Renal cortex interstitium (tissue), 15 donors: Measurements from ENCODE around the gene MAP3K5. TPM values are rescaled to one million over a fixed set of nuclear protein-coding genes. Genes with fewer than 3 reads are reported as not detected.
"Not testable (repeated sequence)": the region's sequence is repeated elsewhere in the genome, so short reads cannot be mapped to it uniquely, and the experiment has no call there.

Experiments
- DNase-seq, 11 donors: peaks; one replicate each; pipeline ENCODE4 v3.0.0-alpha.2; 2013; ENCODE audit warnings: low read depth in 9 of 11, low spot score in 4 of 11; ENCODE audit errors: extremely low read depth in 1 of 11
- long read RNA-seq, 16 experiments: transcript quantifications; one replicate each; lab custom pipeline, GENCODE V29; 2026
- polyA plus RNA-seq, 3 donors: library from polyadenylated mRNA; unstranded; fragments of 120-200 nt; gene quantifications; one replicate each; pipeline ENCODE4 v1.2.1, GENCODE V29; 2013; ENCODE audit not compliant: insufficient read length in 3 of 3

Gene MAP3K5, protein sequence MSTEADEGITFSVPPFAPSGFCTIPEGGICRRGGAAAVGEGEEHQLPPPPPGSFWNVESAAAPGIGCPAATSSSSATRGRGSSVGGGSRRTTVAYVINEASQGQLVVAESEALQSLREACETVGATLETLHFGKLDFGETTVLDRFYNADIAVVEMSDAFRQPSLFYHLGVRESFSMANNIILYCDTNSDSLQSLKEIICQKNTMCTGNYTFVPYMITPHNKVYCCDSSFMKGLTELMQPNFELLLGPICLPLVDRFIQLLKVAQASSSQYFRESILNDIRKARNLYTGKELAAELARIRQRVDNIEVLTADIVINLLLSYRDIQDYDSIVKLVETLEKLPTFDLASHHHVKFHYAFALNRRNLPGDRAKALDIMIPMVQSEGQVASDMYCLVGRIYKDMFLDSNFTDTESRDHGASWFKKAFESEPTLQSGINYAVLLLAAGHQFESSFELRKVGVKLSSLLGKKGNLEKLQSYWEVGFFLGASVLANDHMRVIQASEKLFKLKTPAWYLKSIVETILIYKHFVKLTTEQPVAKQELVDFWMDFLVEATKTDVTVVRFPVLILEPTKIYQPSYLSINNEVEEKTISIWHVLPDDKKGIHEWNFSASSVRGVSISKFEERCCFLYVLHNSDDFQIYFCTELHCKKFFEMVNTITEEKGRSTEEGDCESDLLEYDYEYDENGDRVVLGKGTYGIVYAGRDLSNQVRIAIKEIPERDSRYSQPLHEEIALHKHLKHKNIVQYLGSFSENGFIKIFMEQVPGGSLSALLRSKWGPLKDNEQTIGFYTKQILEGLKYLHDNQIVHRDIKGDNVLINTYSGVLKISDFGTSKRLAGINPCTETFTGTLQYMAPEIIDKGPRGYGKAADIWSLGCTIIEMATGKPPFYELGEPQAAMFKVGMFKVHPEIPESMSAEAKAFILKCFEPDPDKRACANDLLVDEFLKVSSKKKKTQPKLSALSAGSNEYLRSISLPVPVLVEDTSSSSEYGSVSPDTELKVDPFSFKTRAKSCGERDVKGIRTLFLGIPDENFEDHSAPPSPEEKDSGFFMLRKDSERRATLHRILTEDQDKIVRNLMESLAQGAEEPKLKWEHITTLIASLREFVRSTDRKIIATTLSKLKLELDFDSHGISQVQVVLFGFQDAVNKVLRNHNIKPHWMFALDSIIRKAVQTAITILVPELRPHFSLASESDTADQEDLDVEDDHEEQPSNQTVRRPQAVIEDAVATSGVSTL (N-terminal part only)
- 1 to 10 TPM; 5.1 to 10.0 (median 5.6) TPM for polyA plus RNA-seq
- long read RNA-seq, donor 1, partial matches to known transcripts: 16 of 22 reads
- long read RNA-seq, donor 1, other reads (novel, unspliced or antisense): 6 of 22 reads
- long read RNA-seq, donor 2: 0 reads
- long read RNA-seq, donor 3: 0 reads
- long read RNA-seq, donor 4: 0 reads
- long read RNA-seq, donor 5: 0 reads
- long read RNA-seq, donor 6, partial matches to known transcripts: 8 of 8 reads
- long read RNA-seq, donor 6, other reads (novel, unspliced or antisense): 0 of 8 reads
- long read RNA-seq, donor 7, full-length matches to known transcripts: 1 of 1 reads
- long read RNA-seq, donor 7, partial matches to known transcripts: 0 of 1 reads
- long read RNA-seq, donor 7, other reads (novel, unspliced or antisense): 0 of 1 reads
- long read RNA-seq, donor 8: 0 reads
- long read RNA-seq, donor 9, partial matches to known transcripts: 10 of 10 reads
- long read RNA-seq, donor 9, other reads (novel, unspliced or antisense): 0 of 10 reads
- long read RNA-seq, donor 10, full-length matches to known transcripts: 1 of 1 reads
- long read RNA-seq, donor 10, partial matches to known transcripts: 0 of 1 reads
- long read RNA-seq, donor 10, other reads (novel, unspliced or antisense): 0 of 1 reads
- long read RNA-seq, donor 11: 0 reads
- long read RNA-seq, donor 12: 0 reads
- long read RNA-seq, donor 13: 0 reads
- long read RNA-seq, donor 14: 0 reads
- long read RNA-seq, donor 15: 0 reads
- long read RNA-seq, donor 16, partial matches to known transcripts: 8 of 8 reads
- long read RNA-seq, donor 16, other reads (novel, unspliced or antisense): 0 of 8 reads

DNA sequence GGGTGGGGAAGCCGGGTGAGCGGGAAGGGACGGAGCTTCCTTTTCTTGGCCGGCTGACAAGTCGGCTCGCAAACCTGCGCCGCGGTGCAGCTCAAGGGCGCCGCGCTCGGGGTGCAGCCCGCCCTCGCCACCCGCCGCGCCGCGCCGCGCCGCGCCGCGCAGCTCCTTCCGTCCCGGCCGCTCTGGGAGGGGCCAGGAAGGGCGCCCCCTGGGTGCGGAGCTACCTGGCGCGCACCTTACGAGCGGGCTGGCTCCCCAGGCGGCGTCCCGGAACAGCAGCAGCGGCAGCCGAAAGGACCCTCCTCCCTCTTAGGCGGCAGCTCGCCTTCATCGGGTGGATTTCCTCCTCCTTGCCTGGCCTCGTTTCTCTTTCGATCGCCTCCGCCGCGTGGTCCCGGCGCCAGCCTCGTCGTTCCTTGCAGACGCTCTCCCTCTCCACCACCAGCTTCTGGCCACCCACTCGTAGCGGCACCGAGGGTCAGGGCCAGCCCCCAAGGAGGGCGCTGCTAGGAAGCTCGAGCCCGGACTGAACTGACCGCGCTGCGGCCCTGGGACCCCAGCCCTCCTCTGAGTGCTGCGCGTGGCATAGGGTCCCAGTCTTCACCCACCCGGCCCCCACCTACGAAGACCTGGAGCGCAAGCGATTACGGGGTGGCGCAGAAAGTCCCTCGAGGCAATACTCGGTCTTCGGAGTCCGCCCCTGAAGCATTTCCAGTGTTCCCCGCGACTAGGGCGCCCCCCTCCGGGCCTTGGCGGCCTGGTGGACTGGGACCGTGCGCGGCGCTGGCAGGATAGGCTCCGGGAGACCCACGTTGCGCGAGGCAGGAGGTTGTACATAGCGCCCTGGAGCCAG is at the start of gene MAP3K5:
Gene MAP3K5, minus strand, starts transcription at position 68 of the 853 bp plus-strand sequence. CDS start 320 bp downstream, outside the sequence.
- DNase-seq: peak; percentile 66 to 89 (median 81)

DNA sequence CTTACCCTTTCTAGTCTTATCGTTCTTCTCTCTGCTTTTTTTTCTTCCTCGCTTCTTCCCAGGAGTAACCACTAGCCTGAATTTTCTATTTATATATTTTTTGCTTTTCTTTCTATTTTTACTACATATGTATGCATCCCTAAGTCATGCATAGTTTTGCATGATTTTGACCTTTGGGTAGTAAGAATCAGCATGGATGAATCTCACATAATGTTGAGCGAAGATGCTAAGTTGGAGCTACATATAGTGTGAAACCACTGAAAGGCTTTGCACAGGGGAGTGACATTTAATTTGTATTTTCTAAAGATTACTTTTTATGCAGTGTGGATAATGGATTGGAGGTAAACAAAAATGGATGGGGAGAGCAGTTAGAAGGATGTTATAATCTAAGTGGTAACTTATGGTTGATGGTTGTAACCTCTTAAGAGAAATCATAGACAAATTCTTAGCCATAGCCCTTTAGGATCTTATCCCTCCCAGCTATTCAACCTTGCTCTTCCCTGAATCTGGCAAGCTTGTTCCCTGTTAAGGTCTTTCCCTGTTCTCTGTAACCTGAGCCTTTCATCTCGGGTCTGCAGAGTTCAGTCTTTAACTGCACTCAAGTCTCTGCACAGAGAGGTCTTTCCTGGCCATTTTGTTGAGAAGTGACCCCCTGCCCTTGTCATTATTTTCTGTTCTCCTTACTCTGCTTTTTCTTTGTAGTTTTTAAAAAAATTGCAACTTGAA is 48.2 kb upstream of the MAP3K5 start:
- no peak for DNase-seq

DNA sequence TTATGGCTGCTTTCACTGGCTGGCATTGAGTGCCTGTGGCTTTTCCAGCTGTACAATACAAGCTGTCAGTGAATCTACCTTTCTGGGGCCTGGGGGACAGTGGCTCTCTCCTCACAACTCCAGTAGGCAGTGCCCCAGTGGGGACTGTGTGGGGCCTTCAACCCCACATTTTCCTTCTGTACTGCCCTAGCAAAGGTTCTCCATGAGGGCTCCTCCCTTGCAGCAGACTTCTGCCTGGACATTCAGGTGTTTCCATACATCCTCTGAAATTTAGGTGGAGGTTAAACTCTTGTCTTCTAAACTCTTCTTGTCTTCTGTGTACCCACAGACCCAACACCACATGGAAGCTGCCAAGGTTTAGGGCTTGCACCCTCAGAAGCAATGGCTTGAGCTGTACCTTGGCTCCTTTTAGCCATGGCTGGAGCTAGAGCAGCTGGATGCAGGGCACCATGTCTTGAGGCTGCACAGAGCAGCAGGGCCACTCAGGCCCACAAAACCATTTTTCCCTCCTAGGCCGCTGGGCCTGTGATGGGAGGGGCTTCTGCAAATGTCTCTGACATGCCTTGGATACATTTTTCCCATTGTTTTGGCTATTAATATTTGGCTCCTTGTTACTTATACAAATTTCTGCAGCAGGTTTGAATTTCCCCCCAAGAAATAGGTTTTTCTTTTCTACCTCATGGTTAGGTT is 39.7 kb upstream of the MAP3K5 start:
- no peak for DNase-seq

DNA sequence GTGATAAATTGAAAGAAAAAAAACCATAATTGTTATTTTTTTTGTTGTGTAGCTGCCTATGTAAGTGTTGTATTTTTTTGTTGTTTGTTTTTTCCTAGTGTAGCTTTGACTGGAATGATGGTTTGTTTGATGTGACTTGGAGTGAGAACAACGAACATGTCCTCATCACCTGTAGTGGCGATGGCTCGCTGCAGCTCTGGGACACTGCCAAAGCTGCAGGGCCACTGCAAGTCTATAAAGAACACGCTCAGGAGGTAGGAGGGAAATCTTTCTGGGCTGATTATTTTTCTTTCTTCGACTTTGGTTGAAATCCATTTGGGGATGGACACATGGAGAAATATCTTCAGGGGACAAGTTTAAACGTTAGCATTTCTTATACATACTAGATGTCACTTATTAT is 33.9 kb upstream of the MAP3K5 start:
- DNase-seq: no peak

DNA sequence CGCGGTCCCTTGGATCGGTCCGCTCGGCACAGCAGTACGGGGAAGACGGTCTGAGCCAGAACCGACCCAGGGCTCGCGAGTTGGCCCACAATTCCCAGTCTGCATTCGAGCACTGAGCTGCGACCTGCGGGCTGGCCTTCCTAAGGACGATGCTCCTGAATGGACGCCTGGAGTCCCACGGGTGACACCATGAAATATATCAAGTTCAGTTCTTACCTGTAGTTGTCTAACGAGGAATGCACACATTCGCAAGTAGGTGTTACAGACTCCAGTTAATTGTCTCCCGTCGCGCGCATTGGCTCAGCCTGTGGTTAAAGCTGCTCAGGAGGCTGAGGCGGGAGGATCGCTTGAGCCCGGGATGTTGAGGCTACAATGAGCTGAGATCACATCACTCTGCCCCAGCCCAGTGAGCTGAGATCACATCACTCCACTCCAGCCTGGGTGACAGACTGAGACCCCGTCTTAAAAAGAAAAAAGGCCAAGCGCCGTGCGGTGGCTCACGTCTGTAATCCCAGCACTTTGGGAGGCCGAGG is 30.9 kb upstream of the MAP3K5 start:
- peak in 2 of 11 donors; percentile 7 to 11 for DNase-seq

DNA sequence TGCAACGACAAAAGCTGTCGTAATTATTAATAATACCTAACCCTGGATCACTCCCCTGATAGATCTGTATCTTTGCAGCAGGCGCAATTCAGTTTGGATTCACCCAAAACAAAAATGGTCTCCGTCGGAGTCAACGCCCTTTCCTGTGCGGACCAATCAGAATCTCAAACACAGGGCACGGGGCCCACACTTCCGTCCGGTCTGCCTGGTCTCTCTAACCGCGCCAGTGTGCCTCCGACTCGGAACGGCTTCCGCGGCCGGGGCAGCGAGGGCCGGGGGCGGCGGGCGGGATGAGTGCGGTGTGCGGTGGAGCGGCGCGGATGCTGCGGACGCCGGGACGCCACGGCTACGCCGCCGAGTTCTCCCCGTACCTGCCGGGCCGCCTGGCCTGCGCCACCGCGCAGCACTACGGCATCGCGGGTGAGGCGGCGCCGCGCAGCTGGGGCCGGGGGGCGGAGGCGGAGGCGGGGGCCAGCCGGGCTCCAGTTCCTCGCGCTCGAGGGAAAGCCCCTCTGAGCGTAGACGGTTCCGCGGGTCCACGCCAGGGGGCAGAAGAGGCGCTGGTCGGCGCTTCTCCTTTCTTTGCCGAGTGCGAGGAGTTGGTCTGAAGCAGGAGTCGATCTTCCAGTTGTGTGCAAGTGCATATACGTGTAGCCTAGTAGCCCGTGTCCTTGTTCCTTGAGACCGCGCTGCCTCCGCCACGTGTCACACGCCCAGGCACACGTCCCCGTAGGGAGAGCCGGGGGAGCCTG is 30.3 kb upstream of the MAP3K5 start, which contains the start of gene PEX7:
Gene PEX7, plus strand, starts transcription at position 217 of the 752 bp plus-strand sequence. Its CDS starts 74 bp downstream, at position 291.
- peak; percentile 79 to 95 (median 89) for DNase-seq

DNA sequence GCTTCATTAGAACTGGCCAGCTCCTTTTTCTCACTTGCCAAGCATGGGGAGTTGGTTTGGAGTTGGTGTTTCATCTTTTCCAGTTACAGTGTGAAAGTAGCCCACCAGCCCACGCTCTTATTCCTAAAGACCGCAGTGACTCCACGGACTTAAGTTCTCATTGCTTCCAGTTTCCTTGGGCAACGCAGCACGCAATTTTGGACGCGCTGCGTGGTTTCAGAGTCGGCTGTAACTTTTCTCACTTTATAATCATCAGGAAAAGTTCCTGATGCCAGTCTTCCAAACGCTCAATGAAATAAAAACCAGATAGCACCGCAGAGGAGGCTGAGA is 29.7 kb upstream of the MAP3K5 start:
- peak in 4 of 11 donors; percentile 23 to 34 (median 30) for DNase-seq

GRCh38 chr6:136820561-136820960 is 28.3 kb upstream of the MAP3K5 start:
- no peak for DNase-seq

- DNase-seq: no peak
Observed at GRCh38 chr6:136816656-136817055, 24.4 kb upstream of the MAP3K5 start.

- DNase-seq: not testable (repeated sequence)
Observed at GRCh38 chr6:136815608-136816007, 23.3 kb upstream of the MAP3K5 start.

- no peak for DNase-seq
Observed at GRCh38 chr6:136812174-136812573, 19.9 kb upstream of the MAP3K5 start.

DNA sequence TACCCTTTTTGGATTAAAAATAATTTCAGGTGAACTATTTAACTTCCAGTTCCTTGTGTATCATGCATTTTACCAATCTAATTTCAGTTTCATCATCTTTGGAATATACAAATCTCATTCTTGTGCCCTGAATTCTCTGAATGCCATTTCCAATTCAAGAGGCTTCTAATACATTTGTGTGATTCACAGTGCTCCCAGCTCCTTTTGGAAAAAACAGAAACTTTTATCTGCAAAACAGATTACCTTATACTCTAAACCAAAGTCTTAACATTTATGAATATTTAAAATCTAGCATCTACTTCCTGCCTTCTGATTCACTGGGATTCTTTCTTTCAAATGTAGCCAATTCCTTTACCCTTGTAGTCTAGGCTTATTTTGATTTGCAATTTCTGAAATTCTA is 19.0 kb upstream of the MAP3K5 start:
- no peak for DNase-seq

DNA sequence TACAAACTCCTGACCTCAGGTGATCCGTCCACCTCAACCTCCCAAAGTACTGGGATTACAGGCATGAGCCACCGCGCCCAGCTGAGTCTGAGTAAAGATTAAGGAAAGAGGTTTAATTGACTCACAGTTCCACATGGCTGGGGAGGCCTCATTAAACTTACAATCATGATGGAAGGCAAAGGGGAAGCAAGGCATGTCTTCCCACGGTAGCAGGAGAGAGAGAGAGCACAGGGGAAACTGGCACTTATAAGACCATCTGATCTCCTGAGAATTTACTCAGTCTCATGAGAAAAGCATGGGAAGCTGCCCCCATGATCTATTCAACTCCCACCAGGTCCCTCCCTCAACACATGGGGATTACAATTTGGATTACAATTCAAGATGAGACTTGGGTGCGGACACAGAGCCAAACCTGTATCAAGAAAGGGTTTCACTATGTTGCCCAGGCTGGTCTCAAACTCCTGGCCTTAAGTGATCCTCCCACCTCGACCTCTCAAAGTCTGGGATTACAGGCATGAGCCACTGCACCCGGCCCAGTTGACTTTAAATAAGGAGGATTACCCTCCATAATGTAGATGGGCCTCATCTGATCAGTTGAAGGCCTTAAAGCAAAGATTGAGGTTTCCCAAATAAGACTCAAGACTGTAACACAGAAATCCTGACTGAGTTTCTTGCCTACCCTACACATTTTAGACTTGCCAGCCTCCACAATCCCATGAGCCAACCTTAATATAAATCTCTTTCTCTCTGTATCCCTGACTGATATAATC is 17.0 kb upstream of the MAP3K5 start:
- no peak for DNase-seq

DNA sequence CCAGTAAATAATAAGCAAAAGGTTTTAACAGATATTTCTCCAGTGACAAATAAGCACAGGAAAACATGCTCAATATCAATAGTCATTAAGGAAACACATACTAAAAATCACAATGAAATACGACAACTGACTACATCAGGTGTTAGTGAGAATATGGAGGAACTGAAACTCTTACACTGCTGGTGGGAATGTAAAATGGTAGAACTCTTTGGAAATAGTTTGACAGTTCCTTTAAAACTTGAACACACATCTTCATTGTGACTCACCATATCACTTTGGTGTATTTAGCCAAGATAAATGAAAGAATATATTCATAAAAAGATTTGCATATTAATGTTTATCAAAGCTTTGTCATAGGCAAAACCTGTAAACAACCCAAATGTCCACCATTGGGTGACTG is 11.3 kb upstream of the MAP3K5 start:
- DNase-seq: no peak
